Activated naive CD8-positive, alpha-beta T cell treated with anti-CD3 and anti-CD28 coated beads for 36 hours (primary cell): Measurements from ENCODE around the gene ADAMTS9. TPM values are rescaled to one million over a fixed set of nuclear protein-coding genes. Genes with fewer than 3 reads are reported as not detected.

Experiments
- DNase-seq: peaks from one replicate; pipeline ENCODE4 v3.0.0; 2021
- H3K27ac Mint-ChIP-seq: one replicate; pipeline ENCODE4 v1.8.0; 2022; ENCODE audit warnings: mild to moderate bottlenecking, moderate library complexity, mixed read lengths
- H3K27me3 Mint-ChIP-seq: one replicate; pipeline ENCODE4 v1.8.0; 2022; ENCODE audit warnings: mild to moderate bottlenecking, mixed read lengths
- H3K36me3 Mint-ChIP-seq: one replicate; pipeline ENCODE4 v1.8.0; 2021; ENCODE audit warnings: mild to moderate bottlenecking, mixed read lengths
- H3K4me1 Mint-ChIP-seq: one replicate; pipeline ENCODE4 v1.8.0; 2021; ENCODE audit warnings: mixed read lengths
- H3K4me3 Mint-ChIP-seq: one replicate; pipeline ENCODE4 v1.8.0; 2022; ENCODE audit warnings: mild to moderate bottlenecking, moderate library complexity, mixed read lengths
- H3K9me3 Mint-ChIP-seq: one replicate; pipeline ENCODE4 v1.8.0; 2022; ENCODE audit warnings: mixed read lengths
- total RNA-seq, 2 experiments: library from RNA; stranded (reverse); gene quantifications; one replicate each; pipeline ENCODE4 v1.2.3, GENCODE V29; 2021

ADAMTS9 gene
- total RNA-seq, 2 experiments from 2014 or later = not detected

- Mint-ChIP-seq H3K4me3 (no peak overlapping the region), H3K9me3 (no peaks in the 10 kb centered on the region), H3K27ac (no peak overlapping the region), H3K36me3 (no peaks in the 10 kb centered on the region), H3K27me3 (no peaks in the 10 kb centered on the region), H3K4me1 (no peaks in the 10 kb centered on the region)
- DNase-seq = no peak
These were observed 88.1 kb downstream of the ADAMTS9 start for GRCh38 chr3:64599651-64600050.

- Mint-ChIP-seq H3K27ac (no peak overlapping the region), H3K4me1 (no peaks in the 10 kb centered on the region), H3K9me3 (no peaks in the 10 kb centered on the region), H3K27me3 (no peaks in the 10 kb centered on the region), H3K36me3 (no peaks in the 10 kb centered on the region), H3K4me3 (no peak overlapping the region)
- DNase-seq = no peak
These were observed 92.5 kb downstream of the ADAMTS9 start for GRCh38 chr3:64595253-64595694.

- Mint-ChIP-seq H3K27ac (no peak overlapping the region), H3K36me3 (no peaks in the 10 kb centered on the region), H3K4me3 (no peak overlapping the region), H3K9me3 (no peaks in the 10 kb centered on the region), H3K27me3 (no peaks in the 10 kb centered on the region), H3K4me1 (no peaks in the 10 kb centered on the region)
- DNase-seq = no peak
These were observed 93.7 kb downstream of the ADAMTS9 start for GRCh38 chr3:64594134-64594533.

- DNase-seq = no peak
- Mint-ChIP-seq H3K36me3 (no peaks in the 10 kb centered on the region), H3K27me3 (peaks cover 4% of the 10 kb centered on the region), H3K4me1 (no peaks in the 10 kb centered on the region), H3K4me3 (no peak overlapping the region), H3K9me3 (no peaks in the 10 kb centered on the region), H3K27ac (no peak overlapping the region)
These were observed 94.5 kb downstream of the ADAMTS9 start for GRCh38 chr3:64593350-64593749.

- H3K27me3 Mint-ChIP-seq = peaks cover 4% of the 10 kb centered on the region
- no peak overlapping the region for H3K4me3 Mint-ChIP-seq
- no peaks in the 10 kb centered on the region for H3K9me3 Mint-ChIP-seq
- H3K4me1 Mint-ChIP-seq = no peaks in the 10 kb centered on the region
- no peak overlapping the region for H3K27ac Mint-ChIP-seq
- no peaks in the 10 kb centered on the region for H3K36me3 Mint-ChIP-seq
- DNase-seq = no peak
These were observed 96.2 kb downstream of the ADAMTS9 start for GRCh38 chr3:64591615-64592014.

- no peaks in the 10 kb centered on the region for H3K9me3 Mint-ChIP-seq
- no peak for DNase-seq
- H3K27me3 Mint-ChIP-seq = peaks cover 4% of the 10 kb centered on the region
- no peak overlapping the region for H3K4me3 Mint-ChIP-seq
- no peaks in the 10 kb centered on the region for H3K36me3 Mint-ChIP-seq
- no peak overlapping the region for H3K27ac Mint-ChIP-seq
- H3K4me1 Mint-ChIP-seq = no peaks in the 10 kb centered on the region
These were observed 99.4 kb downstream of the ADAMTS9 start for GRCh38 chr3:64588380-64588779.

GRCh38 chr3:64586952-64587351 lies 100.8 kb downstream of the ADAMTS9 start:
- no peaks in the 10 kb centered on the region for H3K9me3 Mint-ChIP-seq
- DNase-seq = no peak
- H3K27ac Mint-ChIP-seq = no peak overlapping the region
- H3K4me3 Mint-ChIP-seq = no peak overlapping the region
- H3K4me1 Mint-ChIP-seq = no peaks in the 10 kb centered on the region
- peaks cover 4% of the 10 kb centered on the region for H3K27me3 Mint-ChIP-seq
- no peaks in the 10 kb centered on the region for H3K36me3 Mint-ChIP-seq

GRCh38 chr3:64584179-64584578 lies 103.6 kb downstream of the ADAMTS9 start:
- Mint-ChIP-seq H3K4me1 (no peaks in the 10 kb centered on the region), H3K27ac (no peak overlapping the region), H3K9me3 (no peaks in the 10 kb centered on the region), H3K36me3 (no peaks in the 10 kb centered on the region), H3K4me3 (no peak overlapping the region), H3K27me3 (peaks cover 4% of the 10 kb centered on the region)
- no peak for DNase-seq

- Mint-ChIP-seq H3K4me1 (no peaks in the 10 kb centered on the region), H3K27ac (no peak overlapping the region), H3K27me3 (peaks cover 5% of the 10 kb centered on the region), H3K36me3 (no peaks in the 10 kb centered on the region), H3K9me3 (no peaks in the 10 kb centered on the region), H3K4me3 (no peak overlapping the region)
- no peak for DNase-seq
These were observed 109.0 kb downstream of the ADAMTS9 start for GRCh38 chr3:64578797-64579196.

- Mint-ChIP-seq H3K27me3 (peaks cover 5% of the 10 kb centered on the region), H3K9me3 (no peaks in the 10 kb centered on the region), H3K36me3 (no peaks in the 10 kb centered on the region), H3K4me3 (no peak overlapping the region), H3K27ac (no peak overlapping the region), H3K4me1 (no peaks in the 10 kb centered on the region)
- no peak for DNase-seq
These were observed 109.6 kb downstream of the ADAMTS9 start for GRCh38 chr3:64578062-64578770.

- H3K4me3 Mint-ChIP-seq = no peak overlapping the region
- H3K9me3 Mint-ChIP-seq = peaks cover 1% of the 10 kb centered on the region
- peaks cover 5% of the 10 kb centered on the region for H3K27me3 Mint-ChIP-seq
- no peak overlapping the region for H3K27ac Mint-ChIP-seq
- DNase-seq = no peak
- H3K36me3 Mint-ChIP-seq = no peaks in the 10 kb centered on the region
- H3K4me1 Mint-ChIP-seq = no peaks in the 10 kb centered on the region
These were observed 111.5 kb downstream of the ADAMTS9 start for GRCh38 chr3:64576211-64576775.

- Mint-ChIP-seq H3K4me1 (no peaks in the 10 kb centered on the region), H3K4me3 (no peak overlapping the region)
- no peak for DNase-seq
These were observed 112.5 kb downstream of the ADAMTS9 start for GRCh38 chr3:64575211-64575844.

GRCh38 chr3:64574194-64574593 lies 113.6 kb downstream of the ADAMTS9 start:
- no peak for DNase-seq
- peaks cover 1% of the 10 kb centered on the region for H3K9me3 Mint-ChIP-seq
- H3K36me3 Mint-ChIP-seq = no peaks in the 10 kb centered on the region
- H3K4me3 Mint-ChIP-seq = no peak overlapping the region
- no peak overlapping the region for H3K27ac Mint-ChIP-seq
- peaks cover 5% of the 10 kb centered on the region for H3K27me3 Mint-ChIP-seq
- no peaks in the 10 kb centered on the region for H3K4me1 Mint-ChIP-seq

More at GRCh38 chr3:64575211-64575844, 112.5 kb downstream of the ADAMTS9 start:
- H3K27ac Mint-ChIP-seq = no peak overlapping the region
- peaks cover 5% of the 10 kb centered on the region for H3K27me3 Mint-ChIP-seq
- H3K9me3 Mint-ChIP-seq = peaks cover 1% of the 10 kb centered on the region
- H3K36me3 Mint-ChIP-seq = no peaks in the 10 kb centered on the region

GRCh38 chr3:64571982-64572381 lies 115.8 kb downstream of the ADAMTS9 start:
- no peaks in the 10 kb centered on the region for H3K36me3 Mint-ChIP-seq
- H3K27ac Mint-ChIP-seq = no peak overlapping the region
- DNase-seq = no peak
- peaks cover 5% of the 10 kb centered on the region for H3K27me3 Mint-ChIP-seq
- H3K4me1 Mint-ChIP-seq = no peaks in the 10 kb centered on the region
- H3K4me3 Mint-ChIP-seq = no peak overlapping the region
- H3K9me3 Mint-ChIP-seq = peaks cover 1% of the 10 kb centered on the region

- Mint-ChIP-seq H3K4me1 (no peaks in the 10 kb centered on the region), H3K36me3 (no peaks in the 10 kb centered on the region), H3K9me3 (peaks cover 1% of the 10 kb centered on the region), H3K27me3 (no peaks in the 10 kb centered on the region), H3K4me3 (no peak overlapping the region), H3K27ac (no peak overlapping the region)
- DNase-seq = no peak
These were observed 118.8 kb downstream of the ADAMTS9 start for GRCh38 chr3:64568895-64569517.
